Keratinocyte (primary cell): ENCODE data around the gene SREBF2. TPM values are rescaled to one million over a fixed set of nuclear protein-coding genes. Genes with fewer than 3 reads are reported as not detected.

Source experiments
- DNase-seq: peaks from one replicate; pipeline ENCODE4 v3.0.0-alpha.2; 2011; ENCODE audit warnings: low read depth, missing footprints, low spot score
- FAIRE-seq: peaks from 2 replicates; lab custom pipeline; 2011; peaks lifted over from hg19 to GRCh38; lab: Jason Lieb, UNC
- H2AFZ ChIP-seq: 2 replicates; pipeline ENCODE4 v1.6.0; 2012; ENCODE audit warnings: low read length, control low read depth, inconsistent platforms; ENCODE audit not compliant: control insufficient read depth
- H3K27ac ChIP-seq: 2 replicates; pipeline ENCODE4 v1.5.1; 2011; ENCODE audit warnings: low read length; ENCODE audit not compliant: control insufficient read depth, insufficient read depth
- H3K27me3 ChIP-seq: 3 replicates; pipeline ENCODE4 v1.6.0; 2011; ENCODE audit warnings: low read length; ENCODE audit not compliant: control insufficient read depth, insufficient read depth; ENCODE audit errors: extremely low read depth
- H3K36me3 ChIP-seq, 2 experiments: 2 replicates in 1 of 2; 3 replicates in 1 of 2; pipeline ENCODE4 v1.5.1; 2011; ENCODE audit warnings: low read length in 2 of 2, mild to moderate bottlenecking in 1 of 2; ENCODE audit not compliant: control insufficient read depth in 2 of 2, insufficient read depth in 2 of 2; ENCODE audit errors: extremely low read depth in 1 of 2
- H3K4me1 ChIP-seq: 3 replicates; pipeline ENCODE4 v1.5.1; 2011; ENCODE audit warnings: low read length; ENCODE audit not compliant: control insufficient read depth, insufficient read depth; ENCODE audit errors: extremely low read depth
- H3K4me2 ChIP-seq: 3 replicates; pipeline ENCODE4 v1.6.0; 2011; ENCODE audit warnings: low read depth, low read length; ENCODE audit not compliant: control insufficient read depth, insufficient read depth; ENCODE audit errors: extremely low read depth
- H3K4me3 ChIP-seq, 3 experiments: fragments of 200-600 bp in 1 of 3; sonication (generic) in 1 of 3; 2 replicates in 2 of 3; 3 replicates in 1 of 3; pipeline ENCODE4 v1.5.1; 2011 to 2016; ENCODE audit warnings: low read length in 3 of 3, mild to moderate bottlenecking in 3 of 3, control low read depth in 2 of 3, inconsistent platforms in 1 of 3, low read depth in 1 of 3, mixed read lengths in 1 of 3, mixed run types in 1 of 3, moderate library complexity in 1 of 3; ENCODE audit not compliant: control insufficient read depth in 2 of 3, insufficient read depth in 2 of 3; ENCODE audit errors: extremely low read depth in 1 of 3
- H3K79me2 ChIP-seq: 2 replicates; pipeline ENCODE4 v1.6.0; 2012; ENCODE audit warnings: low read length; ENCODE audit not compliant: control insufficient read depth, insufficient read depth
- H3K9ac ChIP-seq: 3 replicates; pipeline ENCODE4 v1.6.0; 2011; ENCODE audit warnings: low read length; ENCODE audit not compliant: control insufficient read depth, insufficient read depth; ENCODE audit errors: extremely low read depth
- H3K9me1 ChIP-seq: 3 replicates; pipeline ENCODE4 v1.6.0; 2011; ENCODE audit warnings: low read length; ENCODE audit not compliant: control insufficient read depth, insufficient read depth; ENCODE audit errors: extremely low read depth
- H3K9me3 ChIP-seq: 2 replicates; pipeline ENCODE4 v1.5.1; 2012; ENCODE audit warnings: low read depth, low read length; ENCODE audit not compliant: control insufficient read depth
- H4K20me1 ChIP-seq: 3 replicates; pipeline ENCODE4 v1.6.0; 2011; ENCODE audit warnings: low read length; ENCODE audit not compliant: control insufficient read depth, insufficient read depth; ENCODE audit errors: extremely low read depth
- CTCF ChIP-seq, 3 experiments: IDR thresholded peaks in 1 of 3; conservative IDR thresholded peaks in 1 of 3; optimal IDR thresholded peaks in 1 of 3; 2 replicates in 2 of 3; 3 replicates in 1 of 3; pipeline versions ENCODE3 to v1.5.1; 2011; ENCODE audit warnings: low read length in 3 of 3, mild to moderate bottlenecking in 3 of 3, moderate library complexity in 2 of 3, control low read depth in 1 of 3, inconsistent platforms in 1 of 3; ENCODE audit not compliant: insufficient read depth in 2 of 3; ENCODE audit errors: extremely low read depth in 1 of 3
- EZH2 ChIP-seq: IDR thresholded peaks from one replicate; pipeline ENCODE4 v1.6.1; 2012; ENCODE audit warnings: inconsistent platforms, mild to moderate bottlenecking, low read length, moderate library complexity
- dilution Hi-C: fragments of 300-500 bp; cut with MboI; formaldehyde crosslinking; loops from one replicate; pipeline ENCODE4 v1.7.0; 2020; ENCODE audit warnings: low sequenced_read_pairs; ENCODE audit not compliant: extremely low pct_ligation_motif_present
- polyA plus RNA-seq, 5 experiments: library from polyadenylated mRNA; depleted of rRNA in 3 of 5; stranded (reverse) in 3 of 5; stranded (forward) in 1 of 5; unstranded in 1 of 5; fragments of >200 nt; gene quantifications; 1 replicate in 1 of 5; 2 replicates in 3 of 5; 3 replicates in 1 of 5; pipeline versions ENCODE4 v1.2.1 to v1.2.3, GENCODE V29; 2011 to 2012; ENCODE audit warnings: missing spikeins in 2 of 5, low read depth in 1 of 5, low replicate concordance in 1 of 5

The SREBF2 gene
- polyA plus RNA-seq, 1 donor (not counting 4 experiments of a cell fraction or from before 2014, with no cell fraction given), result 57.5 TPM

- Histone ChIP-seq H3K4me2 (no peak overlapping the region), H3K36me3 (peaks cover 7 to 12% of the 10 kb centered on the region in 2 experiments), H4K20me1 (no peaks in the 10 kb centered on the region), H2AFZ (no peak overlapping the region), H3K9me1 (peaks cover 3% of the 10 kb centered on the region), H3K79me2 (no peaks in the 10 kb centered on the region), H3K9me3 (no peaks in the 10 kb centered on the region), H3K27me3 (no peaks in the 10 kb centered on the region), H3K27ac (no peak overlapping the region), H3K4me1 (no peaks in the 10 kb centered on the region), H3K4me3 (no peak overlapping the region), H3K9ac (no peak overlapping the region)
- FAIRE-seq, result no peak
- dilution Hi-C loops, result no loop called here
- no peak for DNase-seq
- TF ChIP-seq CTCF (optimal IDR thresholded peaks at IDR 0.05 in 1 of 3, IDR thresholded peaks at IDR 0.05 in 1 of 3, conservative IDR thresholded peaks at IDR 0.05 in 1 of 3; ENCODE audit: extremely low read depth in 1 of 3, insufficient read depth in 2 of 3, low read length in 3 of 3) (no peak), EZH2 (no peak)
Measured at GRCh38 chr22:41813726-41814410, 19.0 kb upstream of the SREBF2 start.

- DNase-seq, result no peak
- Histone ChIP-seq H3K9me3 (no peaks in the 10 kb centered on the region), H3K9ac (no peak overlapping the region), H3K79me2 (no peaks in the 10 kb centered on the region), H4K20me1 (no peaks in the 10 kb centered on the region), H3K36me3 (peaks cover 5 to 7% of the 10 kb centered on the region in 2 experiments), H3K27me3 (no peaks in the 10 kb centered on the region), H3K9me1 (no peaks in the 10 kb centered on the region), H3K4me1 (no peaks in the 10 kb centered on the region), H3K27ac (no peak overlapping the region), H2AFZ (no peak overlapping the region), H3K4me2 (no peak overlapping the region), H3K4me3 (no peak overlapping the region)
- no peak for TF ChIP-seq CTCF (optimal IDR thresholded peaks at IDR 0.05 in 1 of 3, IDR thresholded peaks at IDR 0.05 in 1 of 3, conservative IDR thresholded peaks at IDR 0.05 in 1 of 3; ENCODE audit: extremely low read depth in 1 of 3, insufficient read depth in 2 of 3, low read length in 3 of 3)
- no peak for TF ChIP-seq EZH2
- dilution Hi-C loops, result no loop called here
- no peak for FAIRE-seq
Measured at GRCh38 chr22:41815716-41816115, 17.2 kb upstream of the SREBF2 start.
